ENCODE measurements around the gene GPC5.
"Not testable (repeated sequence)": the region's sequence is repeated elsewhere in the genome, so short reads cannot be mapped to it uniquely, and the experiment has no call there.

Gene GPC5

DNA sequence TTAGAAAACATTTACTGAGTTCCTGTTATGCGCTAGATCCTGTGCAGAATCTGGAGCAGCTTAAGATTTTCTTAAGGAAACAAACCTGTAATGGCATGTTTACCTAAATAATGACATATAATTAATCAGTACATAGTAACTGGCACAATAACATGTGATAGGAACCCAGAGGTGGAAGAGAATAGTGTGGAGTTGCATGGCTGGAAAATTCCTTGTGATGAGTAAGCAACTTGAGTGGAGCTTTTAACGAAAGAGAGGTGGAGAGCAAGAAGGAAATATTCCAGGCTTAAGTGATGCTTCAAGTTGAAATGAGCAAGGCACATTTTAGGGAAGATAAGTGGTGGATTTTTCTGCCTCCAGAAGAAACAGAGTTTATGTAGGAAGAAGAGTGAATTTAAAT, 9.2 kb upstream of the GPC5 start:
- Mint-ChIP-seq H3K27me3 (peaks cover 19% of the 10 kb centered on the region), H3K9me3 (no peaks in the 10 kb centered on the region), H3K4me3 (no peak overlapping the region), H3K4me1 (no peaks in the 10 kb centered on the region), H3K27ac (no peak overlapping the region), H3K36me3 (no peaks in the 10 kb centered on the region)
- no peak for DNase-seq (ENCODE audit: low spot score in 2 of 2)
- ATAC-seq (ENCODE audit: low read depth), result no peak

DNA sequence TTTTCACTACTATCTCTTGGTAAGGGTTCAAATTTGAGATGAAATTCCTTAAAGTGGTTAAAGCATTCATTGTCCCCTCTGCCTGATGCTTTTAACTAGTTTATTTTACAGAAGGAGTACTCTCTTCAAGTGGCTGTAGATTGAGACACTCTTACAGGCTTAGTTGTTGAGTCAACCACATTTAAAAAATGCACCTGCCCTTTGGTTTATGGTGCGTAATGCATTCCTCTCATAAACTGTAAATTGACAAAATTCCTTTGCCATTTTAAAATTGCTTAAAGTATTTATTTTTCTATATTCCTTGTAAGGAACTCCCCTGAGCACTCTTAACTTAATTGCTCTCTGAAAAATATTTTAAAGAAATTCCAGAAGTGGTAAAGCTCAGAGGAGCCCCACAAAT, 826 bp upstream of the GPC5 start:
- DNase-seq (ENCODE audit: low spot score in 2 of 2), result no peak
- Mint-ChIP-seq H3K27me3 (peaks cover 8% of the 10 kb centered on the region), H3K4me3 (no peak overlapping the region), H3K4me1 (peaks cover 18% of the 10 kb centered on the region), H3K27ac (no peak overlapping the region), H3K36me3 (no peaks in the 10 kb centered on the region), H3K9me3 (no peaks in the 10 kb centered on the region)
- no peak for ATAC-seq (ENCODE audit: low read depth)

DNA sequence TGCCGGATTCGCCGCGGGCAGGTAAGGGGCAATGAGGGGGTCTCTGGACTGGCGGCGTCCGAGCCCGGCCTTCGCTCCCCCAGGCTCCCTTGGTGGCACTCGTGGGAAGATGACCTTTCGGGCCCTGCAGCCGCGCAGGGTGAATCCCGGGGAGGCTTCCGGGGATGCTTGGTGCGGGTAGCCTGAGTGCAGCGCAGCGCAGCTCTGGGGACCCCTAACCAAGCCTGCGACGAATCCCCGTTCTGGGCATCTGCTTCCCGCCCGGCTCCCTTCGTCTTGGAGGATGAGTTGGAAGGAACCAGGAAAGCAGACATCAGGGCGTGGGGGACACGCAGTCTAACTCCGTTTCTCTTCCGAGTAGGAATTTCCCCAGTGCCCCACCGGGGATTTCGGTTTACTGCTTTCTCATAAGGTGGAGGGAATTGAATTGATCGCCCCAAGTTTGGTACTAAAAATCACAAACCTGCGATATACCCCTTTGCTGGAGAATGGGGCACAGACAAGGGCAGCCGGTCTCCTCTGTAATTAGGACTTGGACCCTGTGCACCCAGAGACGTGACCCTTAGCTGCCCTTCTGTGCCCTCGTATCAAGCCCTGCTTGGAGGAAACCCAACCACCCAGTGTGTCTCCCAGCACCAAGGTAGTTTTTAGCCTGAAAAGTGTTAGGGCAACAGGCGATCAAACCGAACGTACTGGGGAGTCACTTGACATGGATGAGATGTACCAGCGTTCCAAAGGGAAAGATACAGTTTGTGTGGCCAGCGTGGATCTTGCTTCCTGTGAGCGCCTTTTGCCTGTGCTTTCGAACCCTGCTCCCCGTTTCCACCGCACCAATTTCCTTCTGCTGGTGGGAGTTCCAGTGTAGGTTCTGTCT, 1.0 kb downstream of the GPC5 start:
- DNase-seq (ENCODE audit: low spot score in 2 of 2), result peak in 1 of 2 donors; percentile 24
- ATAC-seq (ENCODE audit: low read depth), result peak; percentile 13

DNA sequence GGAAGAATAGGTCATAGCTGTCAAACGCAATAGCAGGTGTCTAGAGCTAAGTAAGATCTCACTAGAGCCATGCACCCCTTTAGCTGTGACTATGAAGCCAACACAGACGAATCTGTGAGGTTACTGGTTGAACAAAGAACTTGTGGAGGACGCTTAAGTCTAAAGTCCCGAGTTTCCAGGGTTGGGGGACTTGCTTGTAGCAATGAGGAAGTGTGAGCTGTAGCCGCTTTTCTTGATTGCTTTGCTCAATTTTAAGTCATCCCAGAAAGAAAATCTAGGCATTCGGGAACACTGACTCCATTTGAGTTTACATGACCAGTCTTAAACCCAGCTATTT, 1.6 kb downstream of the GPC5 start:
- H3K4me1 Mint-ChIP-seq, result peaks cover 18% of the 10 kb centered on the region
- DNase-seq (ENCODE audit: low spot score in 2 of 2), result no peak
- H3K27me3 Mint-ChIP-seq, result no peaks in the 10 kb centered on the region
- H3K9me3 Mint-ChIP-seq, result no peaks in the 10 kb centered on the region
- no peak overlapping the region for H3K27ac Mint-ChIP-seq
- H3K4me3 Mint-ChIP-seq, result peak overlapping the region; percentile 60
- ATAC-seq (ENCODE audit: low read depth), result no peak
- H3K36me3 Mint-ChIP-seq, result no peaks in the 10 kb centered on the region

More for the DNA sequence above, 1.0 kb downstream of the GPC5 start:
- H3K4me1 Mint-ChIP-seq, result peaks cover 18% of the 10 kb centered on the region
- peak overlapping the region; percentile 84 for H3K4me3 Mint-ChIP-seq
- peaks cover 5% of the 10 kb centered on the region for H3K27me3 Mint-ChIP-seq
- H3K36me3 Mint-ChIP-seq, result no peaks in the 10 kb centered on the region
- no peak overlapping the region for H3K27ac Mint-ChIP-seq
- no peaks in the 10 kb centered on the region for H3K9me3 Mint-ChIP-seq

DNA sequence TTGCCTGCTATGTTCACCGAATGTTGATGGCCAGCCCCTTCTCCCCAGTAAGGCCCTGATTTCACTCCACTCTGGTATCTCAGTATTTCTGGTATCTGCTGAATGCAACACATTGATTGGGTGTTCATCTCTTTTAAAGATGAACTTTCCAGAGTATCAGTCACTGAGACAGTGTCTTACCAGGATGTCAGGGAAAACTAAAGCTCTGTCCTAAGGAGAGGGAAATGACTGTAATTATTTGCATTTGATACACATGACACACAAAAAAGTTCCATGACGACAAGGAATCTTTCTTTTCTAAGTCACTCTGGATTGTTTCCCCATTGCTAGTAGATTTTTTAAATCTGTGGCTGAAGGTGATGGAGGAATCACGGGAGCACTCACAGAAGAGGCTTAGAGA, 2.2 kb downstream of the GPC5 start:
- H3K4me1 Mint-ChIP-seq, result peaks cover 20% of the 10 kb centered on the region
- DNase-seq (ENCODE audit: low spot score in 2 of 2) (no peak), ATAC-seq (ENCODE audit: low read depth) (no peak)

DNA sequence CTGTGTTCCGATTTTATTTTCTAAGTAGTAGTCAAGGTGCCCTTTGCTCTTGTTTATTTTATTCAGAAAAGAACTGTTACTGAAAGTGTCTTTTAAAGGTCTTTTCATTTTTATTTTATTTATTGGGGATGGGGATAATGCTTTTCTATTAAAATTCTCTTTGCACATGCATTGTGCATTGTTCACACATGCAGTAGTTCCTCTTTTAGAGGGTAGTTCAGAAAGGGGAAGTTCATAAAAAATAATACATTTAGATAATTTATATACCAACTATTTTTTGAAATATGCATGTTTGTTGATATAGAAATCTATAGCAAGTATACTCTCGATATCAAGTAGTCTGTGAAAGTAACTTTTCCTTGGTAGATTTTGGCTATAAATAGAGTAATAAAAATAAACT, 3.5 kb downstream of the GPC5 start:
- H3K4me1 Mint-ChIP-seq, result peaks cover 22% of the 10 kb centered on the region
- peaks cover 3% of the 10 kb centered on the region for H3K9me3 Mint-ChIP-seq
- H3K36me3 Mint-ChIP-seq, result peaks cover 2% of the 10 kb centered on the region
- H3K4me3 Mint-ChIP-seq, result no peak overlapping the region
- H3K27me3 Mint-ChIP-seq, result peaks cover 1% of the 10 kb centered on the region
- no peak overlapping the region for H3K27ac Mint-ChIP-seq
- ATAC-seq (ENCODE audit: low read depth), result peak; percentile 19
- DNase-seq (ENCODE audit: low spot score in 2 of 2), result no peak

More for the DNA sequence above, 2.2 kb downstream of the GPC5 start:
- Mint-ChIP-seq H3K36me3 (no peaks in the 10 kb centered on the region), H3K27ac (no peak overlapping the region), H3K9me3 (no peaks in the 10 kb centered on the region), H3K27me3 (no peaks in the 10 kb centered on the region), H3K4me3 (no peak overlapping the region)

DNA sequence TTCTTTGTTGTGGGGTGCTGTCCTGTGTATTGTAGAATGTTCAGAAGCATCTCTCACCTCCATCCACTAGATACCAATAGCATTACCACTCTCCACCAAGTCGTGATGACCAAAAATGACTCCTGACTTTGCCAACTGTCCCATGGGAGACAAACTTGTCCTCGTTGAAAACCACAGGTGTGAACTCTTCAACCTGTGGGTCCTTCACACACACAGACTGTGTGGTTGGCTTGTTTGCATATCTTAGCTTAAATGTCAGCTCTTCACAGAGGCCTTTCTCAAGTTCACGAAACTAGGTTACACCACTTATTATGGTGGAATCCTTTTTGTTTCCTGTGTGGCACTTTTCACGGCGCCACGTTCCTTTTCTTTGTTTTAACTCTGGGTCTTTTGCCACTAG, 6.8 kb downstream of the GPC5 start:
- Mint-ChIP-seq H3K9me3 (peaks cover 3% of the 10 kb centered on the region), H3K27me3 (peaks cover 4% of the 10 kb centered on the region), H3K4me1 (peaks cover 10% of the 10 kb centered on the region), H3K4me3 (no peak overlapping the region), H3K27ac (no peak overlapping the region), H3K36me3 (peaks cover 2% of the 10 kb centered on the region)
- ATAC-seq (ENCODE audit: low read depth) (no peak), DNase-seq (ENCODE audit: low spot score in 2 of 2) (no peak)

DNA sequence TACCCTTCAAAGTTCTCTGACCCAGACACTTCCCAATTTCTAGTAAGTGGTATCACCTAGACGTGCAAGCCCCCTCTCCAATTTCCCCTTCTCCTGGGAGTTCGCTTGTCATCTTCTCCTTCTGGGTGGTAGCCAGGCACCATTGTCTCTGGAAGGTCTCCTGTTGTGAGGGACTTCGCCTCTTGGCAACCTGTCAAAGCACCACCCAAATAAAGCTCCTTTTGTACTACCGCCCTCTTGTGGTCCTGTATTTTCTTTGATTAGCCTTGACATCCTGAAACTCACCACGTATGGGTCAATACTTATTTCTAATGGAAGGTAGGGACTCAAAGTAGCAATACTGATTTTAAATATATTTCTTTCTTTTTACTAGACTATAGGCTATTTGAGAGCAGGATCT, 8.2 kb downstream of the GPC5 start:
- DNase-seq (ENCODE audit: low spot score in 2 of 2) (peak in 1 of 2 donors; percentile 19), ATAC-seq (ENCODE audit: low read depth) (peak; percentile 56)
- peaks cover 3% of the 10 kb centered on the region for H3K9me3 Mint-ChIP-seq
- H3K27ac Mint-ChIP-seq, result no peak overlapping the region
- H3K36me3 Mint-ChIP-seq, result peaks cover 2% of the 10 kb centered on the region
- H3K4me3 Mint-ChIP-seq, result no peak overlapping the region
- peaks cover 4% of the 10 kb centered on the region for H3K27me3 Mint-ChIP-seq
- H3K4me1 Mint-ChIP-seq, result peaks cover 7% of the 10 kb centered on the region

DNA sequence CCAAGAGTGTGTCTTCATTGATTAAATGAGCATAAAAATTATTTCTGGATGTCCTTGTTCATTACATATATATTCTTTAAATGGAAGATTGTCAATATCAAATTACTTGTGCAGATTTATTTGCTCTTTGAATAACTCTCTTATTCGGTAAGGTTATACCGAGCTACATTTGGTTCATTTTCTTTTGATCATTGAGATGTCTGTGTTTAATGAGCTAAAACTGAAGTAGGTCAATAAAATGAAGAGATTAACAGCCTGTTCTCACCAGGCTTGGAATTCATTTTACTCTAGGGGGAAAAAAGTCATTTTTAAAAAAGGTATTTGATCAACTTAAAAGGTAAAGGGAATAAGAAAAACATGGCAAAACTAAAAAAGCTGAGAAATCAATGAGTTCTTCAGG, 10.6 kb downstream of the GPC5 start:
- ATAC-seq (ENCODE audit: low read depth), result no peak
- Mint-ChIP-seq H3K9me3 (peaks cover 3% of the 10 kb centered on the region), H3K4me1 (peaks cover 4% of the 10 kb centered on the region), H3K4me3 (no peak overlapping the region), H3K27me3 (peaks cover 7% of the 10 kb centered on the region), H3K36me3 (peaks cover 2% of the 10 kb centered on the region), H3K27ac (no peak overlapping the region)
- DNase-seq (ENCODE audit: low spot score in 2 of 2), result no peak

DNA sequence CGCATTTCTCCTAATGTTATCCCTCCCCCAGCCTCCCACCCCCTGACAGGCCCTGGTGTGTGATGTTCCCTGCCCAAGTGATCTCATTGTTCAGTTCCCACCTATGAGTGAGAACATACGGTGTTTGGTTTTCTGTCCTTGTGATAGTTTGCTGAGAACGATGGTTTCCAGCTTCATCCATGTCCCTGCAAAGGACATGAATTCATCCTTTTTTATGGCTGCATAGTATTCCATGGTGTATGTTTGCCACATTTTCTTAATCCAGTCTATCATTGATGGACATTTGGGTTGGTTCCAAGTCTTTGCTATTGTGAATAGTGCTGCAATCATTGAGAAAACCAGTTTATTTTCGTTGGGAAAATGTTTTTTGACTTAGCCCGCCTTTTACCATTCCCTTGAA, 18.2 kb downstream of the GPC5 start:
- H3K27me3 Mint-ChIP-seq; DNase-seq (ENCODE audit: low spot score in 2 of 2); H3K9me3 Mint-ChIP-seq; H3K36me3 Mint-ChIP-seq; H3K4me1 Mint-ChIP-seq; H3K27ac Mint-ChIP-seq; ATAC-seq (ENCODE audit: low read depth); H3K4me3 Mint-ChIP-seq: not testable (repeated sequence)

DNA sequence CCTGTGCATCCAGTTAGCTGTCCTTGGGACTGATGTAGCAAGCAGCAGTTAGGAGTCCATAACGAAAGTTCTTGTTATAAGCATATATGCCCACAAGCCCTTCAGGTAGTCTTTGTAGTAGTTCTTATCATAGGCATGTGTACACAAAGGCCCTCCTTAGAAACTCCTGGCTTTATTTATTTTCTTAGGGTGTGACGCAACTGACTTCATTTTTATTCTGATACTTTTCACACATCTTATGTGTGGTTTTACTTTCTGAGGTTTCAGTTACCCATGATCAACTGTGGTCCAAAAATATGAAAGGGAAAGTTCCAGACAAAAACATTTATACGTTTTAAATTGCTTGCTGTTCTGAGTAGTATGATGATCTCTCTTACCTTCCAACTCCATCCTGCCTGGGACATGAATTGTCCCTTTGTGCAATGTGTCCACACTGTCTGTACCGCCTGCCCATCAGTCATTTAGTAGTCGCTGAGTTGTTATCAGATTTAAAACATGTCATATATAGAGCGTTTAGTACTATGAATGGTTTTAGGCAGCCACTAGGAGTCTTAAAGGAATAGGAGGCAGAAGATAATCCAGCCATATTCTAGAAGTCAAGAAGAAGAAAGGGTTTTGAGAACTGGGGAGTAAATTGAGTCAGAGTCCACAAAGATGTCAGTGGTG, 19.4 kb downstream of the GPC5 start:
- Mint-ChIP-seq H3K36me3 (no peaks in the 10 kb centered on the region), H3K27ac (no peak overlapping the region), H3K27me3 (peaks cover 6% of the 10 kb centered on the region), H3K4me3 (no peak overlapping the region), H3K4me1 (no peaks in the 10 kb centered on the region), H3K9me3 (no peaks in the 10 kb centered on the region)
- DNase-seq (ENCODE audit: low spot score in 2 of 2) (no peak), ATAC-seq (ENCODE audit: low read depth) (no peak)

DNA sequence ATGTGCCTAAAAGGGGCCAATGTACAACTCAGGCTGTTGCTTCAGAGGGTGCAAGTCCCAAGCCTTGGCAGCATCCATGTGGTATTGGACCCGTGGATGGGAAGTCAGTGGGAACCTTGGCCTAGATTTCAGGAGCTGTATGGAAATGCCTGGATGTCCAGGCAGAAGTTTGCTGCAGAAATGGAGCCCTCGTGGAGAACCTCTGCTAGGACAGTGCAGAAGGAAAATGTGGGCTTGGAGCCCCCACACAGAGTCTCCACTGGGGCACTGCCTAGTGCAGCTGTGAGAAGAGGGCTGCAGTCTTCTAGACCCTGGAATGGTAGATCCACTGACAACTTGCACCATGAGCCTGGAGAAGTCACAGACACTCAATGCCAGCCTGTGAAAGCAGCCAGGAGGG, 28.5 kb downstream of the GPC5 start:
- no peak overlapping the region for H3K27ac Mint-ChIP-seq
- H3K27me3 Mint-ChIP-seq, result no peaks in the 10 kb centered on the region
- no peak for ATAC-seq (ENCODE audit: low read depth)
- peaks cover 14% of the 10 kb centered on the region for H3K9me3 Mint-ChIP-seq
- DNase-seq (ENCODE audit: low spot score in 2 of 2), result no peak
- peaks cover 7% of the 10 kb centered on the region for H3K36me3 Mint-ChIP-seq
- no peaks in the 10 kb centered on the region for H3K4me1 Mint-ChIP-seq
- H3K4me3 Mint-ChIP-seq, result no peak overlapping the region

DNA sequence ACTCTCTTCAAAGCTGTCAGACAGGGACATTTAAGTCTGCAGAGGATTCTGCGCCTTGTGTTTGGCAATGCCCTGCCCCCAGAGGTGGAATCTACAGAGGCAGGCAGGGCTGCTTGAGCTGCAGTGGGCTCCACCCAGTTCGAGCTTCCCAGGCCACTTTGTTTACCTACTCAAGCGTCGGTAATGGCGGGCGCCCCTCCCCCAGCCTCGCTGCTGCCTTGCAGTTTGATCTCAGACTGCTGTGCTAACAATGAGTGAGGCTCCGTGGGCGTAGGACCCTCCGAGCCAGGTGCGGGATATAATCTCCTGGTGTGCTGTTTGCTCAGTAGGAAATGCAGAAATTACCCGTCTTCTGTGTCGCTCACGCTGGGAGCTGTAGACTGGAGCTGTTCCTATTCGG, 40.3 kb downstream of the GPC5 start:
- H3K27ac Mint-ChIP-seq; H3K4me1 Mint-ChIP-seq; H3K36me3 Mint-ChIP-seq; H3K4me3 Mint-ChIP-seq; ATAC-seq (ENCODE audit: low read depth); H3K9me3 Mint-ChIP-seq; DNase-seq (ENCODE audit: low spot score in 2 of 2); H3K27me3 Mint-ChIP-seq: not testable (repeated sequence)

DNA sequence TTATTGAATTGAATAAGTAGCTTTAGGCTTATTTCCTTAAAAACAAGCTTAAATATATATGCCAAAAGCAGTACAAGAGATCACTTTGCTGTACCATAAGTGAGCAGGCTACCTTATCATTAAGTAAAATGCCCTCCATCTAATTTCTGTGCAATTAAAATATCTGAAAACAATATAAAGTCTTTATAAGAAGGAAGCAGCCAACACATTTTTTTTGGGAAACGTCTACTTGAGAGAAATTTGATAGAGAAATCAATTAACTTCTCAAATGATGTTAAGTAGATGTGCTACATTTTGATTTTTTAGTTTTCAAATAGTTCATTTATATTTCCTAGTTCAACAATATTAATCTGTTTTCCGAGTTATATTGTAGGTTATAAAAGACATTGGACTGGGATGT, 52.5 kb downstream of the GPC5 start:
- Mint-ChIP-seq H3K4me1 (no peaks in the 10 kb centered on the region), H3K36me3 (no peaks in the 10 kb centered on the region), H3K4me3 (no peak overlapping the region), H3K27me3 (peaks cover 3% of the 10 kb centered on the region), H3K9me3 (no peaks in the 10 kb centered on the region), H3K27ac (no peak overlapping the region)
- ATAC-seq (ENCODE audit: low read depth) (no peak), DNase-seq (ENCODE audit: low spot score in 2 of 2) (no peak)

DNA sequence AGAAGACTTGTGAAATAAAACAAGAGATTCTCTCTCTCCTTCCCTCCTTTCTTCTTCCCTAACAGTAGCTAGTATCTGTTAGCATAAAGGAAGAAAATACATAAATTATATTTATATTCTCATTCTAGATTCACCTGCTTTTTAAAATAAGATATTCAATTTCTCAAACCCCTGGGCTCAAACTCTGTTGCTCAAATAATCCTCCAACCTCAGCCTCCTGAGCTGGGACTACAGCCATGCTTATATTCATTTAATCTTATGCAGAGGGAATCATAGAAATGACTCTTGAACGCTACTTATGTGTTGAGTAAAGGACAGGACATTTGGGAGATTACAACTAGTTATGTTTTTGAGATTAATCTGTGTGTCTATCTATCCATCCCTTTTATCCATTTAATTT, 56.2 kb downstream of the GPC5 start:
- no peak overlapping the region for H3K27ac Mint-ChIP-seq
- DNase-seq (ENCODE audit: low spot score in 2 of 2), result no peak
- no peaks in the 10 kb centered on the region for H3K4me1 Mint-ChIP-seq
- peaks cover 2% of the 10 kb centered on the region for H3K27me3 Mint-ChIP-seq
- H3K36me3 Mint-ChIP-seq, result no peaks in the 10 kb centered on the region
- ATAC-seq (ENCODE audit: low read depth), result no peak
- H3K9me3 Mint-ChIP-seq, result no peaks in the 10 kb centered on the region
- no peak overlapping the region for H3K4me3 Mint-ChIP-seq
